Measurements from ENCODE around the gene RCAN1. TPM values are rescaled to one million over a fixed set of nuclear protein-coding genes. Genes with fewer than 3 reads are reported as not detected.

The RCAN1 gene
- total and polyA plus RNA-seq, 4 donors, result 26.7 to 67.9 (median 46.7) TPM

DNA sequence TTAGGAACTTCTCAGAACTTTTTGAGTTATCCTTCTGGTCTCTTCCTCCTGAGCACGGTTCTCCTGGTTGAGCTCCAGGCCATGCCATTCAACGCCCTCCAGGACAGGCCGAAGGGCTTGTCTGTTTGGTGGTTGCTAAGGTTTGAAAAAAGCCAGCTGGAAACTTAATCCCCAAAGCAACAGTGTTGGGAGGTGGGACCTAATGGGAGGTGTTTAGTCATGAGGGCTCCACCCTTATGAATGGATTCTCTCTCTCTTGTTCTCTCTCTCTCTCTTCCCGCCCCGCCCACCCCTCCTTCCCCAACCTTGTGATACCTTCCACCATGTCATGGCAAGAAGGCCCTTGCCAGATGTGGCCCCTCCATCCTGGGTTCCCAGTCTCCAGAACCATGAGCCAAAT lies 103.7 kb downstream of the RCAN1 start:
- TF ChIP-seq HNF4G (IDR thresholded peaks at IDR 0.05), result no peak
- TF ChIP-seq, protein P1, sequence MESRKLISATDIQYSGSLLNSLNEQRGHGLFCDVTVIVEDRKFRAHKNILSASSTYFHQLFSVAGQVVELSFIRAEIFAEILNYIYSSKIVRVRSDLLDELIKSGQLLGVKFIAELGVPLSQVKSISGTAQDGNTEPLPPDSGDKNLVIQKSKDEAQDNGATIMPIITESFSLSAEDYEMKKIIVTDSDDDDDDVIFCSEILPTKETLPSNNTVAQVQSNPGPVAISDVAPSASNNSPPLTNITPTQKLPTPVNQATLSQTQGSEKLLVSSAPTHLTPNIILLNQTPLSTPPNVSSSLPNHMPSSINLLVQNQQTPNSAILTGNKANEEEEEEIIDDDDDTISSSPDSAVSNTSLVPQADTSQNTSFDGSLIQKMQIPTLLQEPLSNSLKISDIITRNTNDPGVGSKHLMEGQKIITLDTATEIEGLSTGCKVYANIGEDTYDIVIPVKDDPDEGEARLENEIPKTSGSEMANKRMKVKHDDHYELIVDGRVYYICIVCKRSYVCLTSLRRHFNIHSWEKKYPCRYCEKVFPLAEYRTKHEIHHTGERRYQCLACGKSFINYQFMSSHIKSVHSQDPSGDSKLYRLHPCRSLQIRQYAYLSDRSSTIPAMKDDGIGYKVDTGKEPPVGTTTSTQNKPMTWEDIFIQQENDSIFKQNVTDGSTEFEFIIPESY (IDR thresholded peaks at IDR 0.05), result no peak
- no peak for DNase-seq (ENCODE audit: low spot score)
- Histone ChIP-seq H3K9me3 (ENCODE audit: control insufficient read depth in 4 of 4, low read length in 3 of 4) (no peaks in the 10 kb centered on the region), H3K9ac (ENCODE audit: low read depth in 1 of 2, low read length in 2 of 2) (peak overlapping the region in 1 of 2 donors; percentile 57), H3K36me3 (ENCODE audit: control insufficient read depth in 4 of 4, insufficient read depth in 3 of 4, low read depth in 1 of 4, low read length in 3 of 4) (peaks cover 0 to 3% (median 0%) of the 10 kb centered on the region in 4 donors), H3K4me3 (ENCODE audit: low read depth in 1 of 3, low read length in 3 of 3) (peak overlapping the region; percentile 14 to 57 (median 54)), H3K4me1 (ENCODE audit: control insufficient read depth in 4 of 4, insufficient read depth in 4 of 4, low read length in 3 of 4) (peaks cover 0 to 12% (median 6%) of the 10 kb centered on the region in 4 donors), H3K27me3 (ENCODE audit: control insufficient read depth in 4 of 4, insufficient read depth in 4 of 4, low read length in 3 of 4) (no peaks in the 10 kb centered on the region), H3K27ac (ENCODE audit: low read depth in 1 of 2, low read length in 2 of 2) (peak overlapping the region; percentile 83 to 92)
- WGBS, result 75% methylated on average over 5 of the region's 5 CpGs

DNA sequence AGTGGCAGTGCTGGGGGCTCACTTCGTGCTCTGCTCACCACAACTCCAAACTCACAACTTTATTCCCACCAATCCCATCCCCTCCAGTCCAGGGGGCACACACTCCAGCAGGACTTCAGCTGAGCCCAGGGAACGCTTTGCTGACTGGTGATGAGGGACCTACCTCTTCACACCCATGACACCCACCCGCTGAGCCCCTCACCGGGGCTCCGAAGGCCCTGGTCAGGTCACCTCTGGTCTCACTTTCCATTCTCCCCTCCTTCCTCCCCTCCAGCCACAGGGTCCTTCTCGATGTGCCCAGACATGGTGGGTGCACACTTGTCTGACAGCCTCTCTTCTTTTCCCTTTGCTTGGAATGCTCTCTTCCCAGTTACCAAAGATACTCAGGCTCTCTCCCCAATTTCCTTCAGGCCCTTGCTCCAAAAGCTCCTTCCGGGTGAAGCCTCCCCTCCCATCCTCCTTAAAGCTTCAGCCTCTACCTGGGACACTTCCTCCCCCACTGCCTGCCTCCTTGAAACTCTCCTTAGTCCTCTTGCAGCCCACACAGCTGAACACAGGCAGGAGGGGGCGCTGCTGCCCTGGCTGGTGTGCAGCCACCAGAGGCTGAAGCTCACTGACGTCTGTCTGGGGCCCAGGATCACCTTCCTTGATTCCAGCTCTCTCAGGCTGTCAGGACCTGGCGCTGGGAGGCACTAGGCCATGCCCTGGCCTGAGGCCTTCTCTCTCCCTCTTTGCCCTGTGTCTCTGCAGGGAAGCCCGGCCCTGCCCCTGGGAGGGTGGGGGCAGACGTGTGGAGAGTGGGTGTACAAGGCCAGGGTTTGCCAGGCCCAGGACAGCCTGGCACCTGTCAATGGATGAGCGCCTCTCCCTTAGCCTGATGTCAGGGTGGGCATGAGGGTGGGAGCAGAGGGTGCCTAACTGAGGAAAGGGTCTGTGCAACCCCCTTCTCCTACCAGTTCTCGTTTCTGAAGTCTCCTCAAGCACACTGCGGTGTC lies 104.5 kb downstream of the RCAN1 start:
- Histone ChIP-seq H3K9ac (ENCODE audit: low read depth in 1 of 2, low read length in 2 of 2) (no peak overlapping the region), H3K27ac (ENCODE audit: low read depth in 1 of 2, low read length in 2 of 2) (peak overlapping the region; percentile 83 to 92), H3K36me3 (ENCODE audit: control insufficient read depth in 4 of 4, insufficient read depth in 3 of 4, low read depth in 1 of 4, low read length in 3 of 4) (no peaks in the 10 kb centered on the region), H3K4me3 (ENCODE audit: low read depth in 1 of 3, low read length in 3 of 3) (peak overlapping the region in 2 of 3 donors; percentile 14 to 57), H3K27me3 (ENCODE audit: control insufficient read depth in 4 of 4, insufficient read depth in 4 of 4, low read length in 3 of 4) (no peaks in the 10 kb centered on the region), H3K4me1 (ENCODE audit: control insufficient read depth in 4 of 4, insufficient read depth in 4 of 4, low read length in 3 of 4) (peaks cover 0 to 12% (median 6%) of the 10 kb centered on the region in 4 donors), H3K9me3 (ENCODE audit: control insufficient read depth in 4 of 4, low read length in 3 of 4) (no peaks in the 10 kb centered on the region)
- 64% methylated on average over 15 of the region's 15 CpGs for WGBS
- peak; percentile 74 for DNase-seq (ENCODE audit: low spot score)
- peak; percentile 14 for TF ChIP-seq HNF4A (conservative IDR thresholded peaks at IDR 0.05)
- TF ChIP-seq RAD21 (IDR thresholded peaks at IDR 0.05), result peak; percentile 99 to 100
- TF ChIP-seq, protein P2, sequence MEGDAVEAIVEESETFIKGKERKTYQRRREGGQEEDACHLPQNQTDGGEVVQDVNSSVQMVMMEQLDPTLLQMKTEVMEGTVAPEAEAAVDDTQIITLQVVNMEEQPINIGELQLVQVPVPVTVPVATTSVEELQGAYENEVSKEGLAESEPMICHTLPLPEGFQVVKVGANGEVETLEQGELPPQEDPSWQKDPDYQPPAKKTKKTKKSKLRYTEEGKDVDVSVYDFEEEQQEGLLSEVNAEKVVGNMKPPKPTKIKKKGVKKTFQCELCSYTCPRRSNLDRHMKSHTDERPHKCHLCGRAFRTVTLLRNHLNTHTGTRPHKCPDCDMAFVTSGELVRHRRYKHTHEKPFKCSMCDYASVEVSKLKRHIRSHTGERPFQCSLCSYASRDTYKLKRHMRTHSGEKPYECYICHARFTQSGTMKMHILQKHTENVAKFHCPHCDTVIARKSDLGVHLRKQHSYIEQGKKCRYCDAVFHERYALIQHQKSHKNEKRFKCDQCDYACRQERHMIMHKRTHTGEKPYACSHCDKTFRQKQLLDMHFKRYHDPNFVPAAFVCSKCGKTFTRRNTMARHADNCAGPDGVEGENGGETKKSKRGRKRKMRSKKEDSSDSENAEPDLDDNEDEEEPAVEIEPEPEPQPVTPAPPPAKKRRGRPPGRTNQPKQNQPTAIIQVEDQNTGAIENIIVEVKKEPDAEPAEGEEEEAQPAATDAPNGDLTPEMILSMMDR (IDR thresholded peaks at IDR 0.05; ENCODE audit: low read depth, low read length, missing input control), result peak; percentile 91
- TF ChIP-seq, protein P1 (IDR thresholded peaks at IDR 0.05), result no peak
- TF ChIP-seq FOXA1 (IDR thresholded peaks at IDR 0.05), result no peak
- TF ChIP-seq SP1 (IDR thresholded peaks at IDR 0.05), result no peak
- TF ChIP-seq HNF4G (IDR thresholded peaks at IDR 0.05), result no peak

DNA sequence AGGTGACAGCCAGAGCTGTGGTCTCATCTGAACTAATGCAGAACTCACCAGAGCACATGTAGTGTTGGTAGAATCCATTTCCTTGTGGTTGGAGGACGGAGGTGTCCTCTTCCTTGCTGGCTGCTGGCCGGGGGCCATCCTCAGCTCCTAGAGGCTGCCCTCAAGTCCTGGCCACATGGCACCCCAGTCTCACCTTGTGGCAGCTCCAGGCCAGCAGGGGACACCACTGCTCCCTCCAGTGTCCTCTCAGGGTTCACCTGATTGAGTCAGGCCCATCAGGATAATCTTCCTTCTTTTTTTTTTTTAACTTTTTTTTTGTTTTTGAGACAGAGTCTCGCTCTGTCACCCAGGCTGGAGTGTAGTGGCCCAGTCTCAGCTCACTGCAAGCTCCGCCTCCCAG lies 105.8 kb downstream of the RCAN1 start:
- Histone ChIP-seq H3K9me3 (ENCODE audit: control insufficient read depth in 4 of 4, low read length in 3 of 4) (no peaks in the 10 kb centered on the region), H3K4me3 (ENCODE audit: low read depth in 1 of 3, low read length in 3 of 3) (no peak overlapping the region), H3K4me1 (ENCODE audit: control insufficient read depth in 4 of 4, insufficient read depth in 4 of 4, low read length in 3 of 4) (peaks cover 0 to 12% (median 6%) of the 10 kb centered on the region in 4 donors), H3K27me3 (ENCODE audit: control insufficient read depth in 4 of 4, insufficient read depth in 4 of 4, low read length in 3 of 4) (no peaks in the 10 kb centered on the region), H3K36me3 (ENCODE audit: control insufficient read depth in 4 of 4, insufficient read depth in 3 of 4, low read depth in 1 of 4, low read length in 3 of 4) (no peaks in the 10 kb centered on the region), H3K9ac (ENCODE audit: low read depth in 1 of 2, low read length in 2 of 2) (no peak overlapping the region), H3K27ac (ENCODE audit: low read depth in 1 of 2, low read length in 2 of 2) (no peak overlapping the region)
- 91% methylated on average over 4 of the region's 4 CpGs for WGBS
- no peak for DNase-seq (ENCODE audit: low spot score)
- TF ChIP-seq, protein P3, sequence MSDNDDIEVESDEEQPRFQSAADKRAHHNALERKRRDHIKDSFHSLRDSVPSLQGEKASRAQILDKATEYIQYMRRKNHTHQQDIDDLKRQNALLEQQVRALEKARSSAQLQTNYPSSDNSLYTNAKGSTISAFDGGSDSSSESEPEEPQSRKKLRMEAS (IDR thresholded peaks at IDR 0.05), result no peak
- no peak for TF ChIP-seq EGR1 (IDR thresholded peaks at IDR 0.05; ENCODE audit: low read depth in 2 of 2)
- TF ChIP-seq RAD21 (IDR thresholded peaks at IDR 0.05), result peak in 1 of 2 donors; percentile 65
- TF ChIP-seq TAF1 (conservative IDR thresholded peaks at IDR 0.05), result no peak
- no peak for TF ChIP-seq GABPA (IDR thresholded peaks at IDR 0.05 in 1 of 2, conservative IDR thresholded peaks at IDR 0.05 in 1 of 2)
- no peak for TF ChIP-seq HNF4G (IDR thresholded peaks at IDR 0.05)
- TF ChIP-seq, protein P2 (IDR thresholded peaks at IDR 0.05; ENCODE audit: low read depth, low read length, missing input control), result peak; percentile 20

All from liver (tissue), 9 donors.